ENCODE data around the gene TOP3A. TPM values are rescaled to one million over a fixed set of nuclear protein-coding genes. Genes with fewer than 3 reads are reported as not detected.

The TOP3A gene
- total RNA-seq, 2 donors from 2014 or later = 60.4 to 67.4 TPM

DNA sequence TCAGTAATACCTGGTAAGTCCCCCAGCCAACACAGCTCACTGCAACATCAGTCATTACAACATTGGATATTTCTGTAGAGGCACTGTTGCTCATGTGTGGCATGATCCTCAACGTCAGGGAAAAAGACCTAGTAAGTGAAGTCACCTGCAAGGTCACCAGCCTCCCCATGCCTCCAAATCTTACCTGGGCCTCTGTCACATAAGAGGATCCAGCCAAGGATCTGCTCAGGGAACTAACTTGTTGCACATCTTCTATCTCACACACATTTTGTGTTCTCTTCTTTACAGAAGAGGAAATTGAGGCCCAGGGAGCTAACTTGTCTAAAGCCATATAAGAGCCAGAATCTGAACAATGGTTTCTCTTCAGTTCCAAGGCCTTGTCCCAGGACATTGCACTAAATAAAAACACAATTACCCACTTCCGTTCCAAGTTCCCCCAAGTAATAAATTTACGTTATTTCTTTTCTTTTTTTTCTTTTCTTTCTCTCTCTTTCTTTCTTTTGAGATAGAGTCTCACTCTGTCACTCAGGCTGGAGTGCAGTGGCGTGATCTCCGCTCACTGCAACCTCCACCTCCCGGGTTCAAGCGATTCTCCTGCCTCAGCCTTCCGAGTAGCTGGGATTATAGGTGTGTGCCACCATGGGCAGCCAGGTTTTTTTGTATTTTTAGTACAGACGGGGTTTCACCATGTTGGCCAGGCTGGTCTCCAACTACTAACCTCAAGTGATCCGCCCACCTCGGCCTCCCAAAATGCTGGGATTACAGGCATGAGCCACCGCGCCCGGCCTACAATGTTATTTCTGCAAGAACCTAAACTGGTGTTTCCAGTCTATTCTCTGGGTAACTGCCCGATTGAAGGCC is 47.3 kb upstream of the TOP3A start:
- peaks cover 11% of the 10 kb centered on the region for H3K36me3 ChIP-seq (ENCODE audit: control insufficient read depth, insufficient read depth, low read length)
- Mint-ChIP-seq H3K27ac (peak overlapping the region; percentile 89), H3K4me1 (peaks cover 11% of the 10 kb centered on the region), H3K27me3 (ENCODE audit: insufficient read depth) (no peaks in the 10 kb centered on the region), H3K4me3 (peak overlapping the region; percentile 81), H3K36me3 (ENCODE audit: low read depth) (peaks cover 18% of the 10 kb centered on the region), H3K9me3 (no peaks in the 10 kb centered on the region)
- no peaks in the 10 kb centered on the region for H3K4me1 ChIP-seq (ENCODE audit: control insufficient read depth, insufficient read depth, low read length)
- no peaks in the 10 kb centered on the region for H3K9me3 ChIP-seq (ENCODE audit: control insufficient read depth, low read length)
- no peaks in the 10 kb centered on the region for H3K27me3 ChIP-seq (ENCODE audit: control insufficient read depth, insufficient read depth, low read length, poor library complexity, severe bottlenecking)
- H3K9ac ChIP-seq (ENCODE audit: extremely low read depth, low read length, poor library complexity, severe bottlenecking) = peak overlapping the region; percentile 66
- 63 to 70% methylated on average over 9 to 15 of the region's 15 CpGs for WGBS, 2 experiments (ENCODE audit: insufficient coverage in 1 of 2, insufficient read length in 1 of 2)
- no peak for DNase-seq
- no peak overlapping the region for H3K27ac ChIP-seq (ENCODE audit: low read depth, low read length)
- H3K4me3 ChIP-seq (ENCODE audit: low read length) = peak overlapping the region; percentile 91
- TF ChIP-seq, protein P1, sequence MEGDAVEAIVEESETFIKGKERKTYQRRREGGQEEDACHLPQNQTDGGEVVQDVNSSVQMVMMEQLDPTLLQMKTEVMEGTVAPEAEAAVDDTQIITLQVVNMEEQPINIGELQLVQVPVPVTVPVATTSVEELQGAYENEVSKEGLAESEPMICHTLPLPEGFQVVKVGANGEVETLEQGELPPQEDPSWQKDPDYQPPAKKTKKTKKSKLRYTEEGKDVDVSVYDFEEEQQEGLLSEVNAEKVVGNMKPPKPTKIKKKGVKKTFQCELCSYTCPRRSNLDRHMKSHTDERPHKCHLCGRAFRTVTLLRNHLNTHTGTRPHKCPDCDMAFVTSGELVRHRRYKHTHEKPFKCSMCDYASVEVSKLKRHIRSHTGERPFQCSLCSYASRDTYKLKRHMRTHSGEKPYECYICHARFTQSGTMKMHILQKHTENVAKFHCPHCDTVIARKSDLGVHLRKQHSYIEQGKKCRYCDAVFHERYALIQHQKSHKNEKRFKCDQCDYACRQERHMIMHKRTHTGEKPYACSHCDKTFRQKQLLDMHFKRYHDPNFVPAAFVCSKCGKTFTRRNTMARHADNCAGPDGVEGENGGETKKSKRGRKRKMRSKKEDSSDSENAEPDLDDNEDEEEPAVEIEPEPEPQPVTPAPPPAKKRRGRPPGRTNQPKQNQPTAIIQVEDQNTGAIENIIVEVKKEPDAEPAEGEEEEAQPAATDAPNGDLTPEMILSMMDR (conservative IDR thresholded peaks at IDR 0.05) = no peak

DNA sequence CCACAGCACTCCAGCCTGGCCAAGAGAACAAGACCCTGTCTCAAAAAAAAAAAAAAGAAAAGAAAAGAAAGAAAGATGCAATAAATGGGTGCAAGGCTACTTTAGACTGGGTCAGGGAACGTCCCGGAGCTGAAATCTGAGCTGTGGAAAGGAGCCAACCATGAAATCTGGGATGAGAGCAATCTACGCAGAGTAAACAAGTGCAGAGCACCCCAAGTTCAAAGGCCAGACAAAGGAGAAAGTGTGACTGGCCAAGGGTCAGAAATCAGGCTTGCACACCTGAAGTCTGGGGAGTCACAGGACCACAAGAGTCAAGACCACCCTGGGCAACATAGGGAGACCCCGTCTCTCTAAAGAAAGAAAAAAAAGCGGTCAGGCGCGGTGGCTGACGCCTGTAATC is 45.7 kb upstream of the TOP3A start:
- Mint-ChIP-seq H3K9me3 (no peaks in the 10 kb centered on the region), H3K4me1 (peaks cover 11% of the 10 kb centered on the region), H3K27ac (peak overlapping the region; percentile 80), H3K4me3 (no peak overlapping the region), H3K36me3 (ENCODE audit: low read depth) (peaks cover 26% of the 10 kb centered on the region), H3K27me3 (ENCODE audit: insufficient read depth) (no peaks in the 10 kb centered on the region)
- H3K4me3 ChIP-seq (ENCODE audit: low read length) = no peak overlapping the region
- WGBS, 2 experiments (ENCODE audit: insufficient coverage in 1 of 2, insufficient read length in 1 of 2) = 67 to 81% methylated on average over 3 to 8 of the region's 8 CpGs
- H3K4me1 ChIP-seq (ENCODE audit: control insufficient read depth, insufficient read depth, low read length) = no peaks in the 10 kb centered on the region
- TF ChIP-seq, protein P1 (conservative IDR thresholded peaks at IDR 0.05) = no peak
- H3K36me3 ChIP-seq (ENCODE audit: control insufficient read depth, insufficient read depth, low read length) = peaks cover 21% of the 10 kb centered on the region
- H3K27ac ChIP-seq (ENCODE audit: low read depth, low read length) = no peak overlapping the region
- no peaks in the 10 kb centered on the region for H3K27me3 ChIP-seq (ENCODE audit: control insufficient read depth, insufficient read depth, low read length, poor library complexity, severe bottlenecking)
- no peaks in the 10 kb centered on the region for H3K9me3 ChIP-seq (ENCODE audit: control insufficient read depth, low read length)
- DNase-seq = no peak
- H3K9ac ChIP-seq (ENCODE audit: extremely low read depth, low read length, poor library complexity, severe bottlenecking) = no peak overlapping the region

DNA sequence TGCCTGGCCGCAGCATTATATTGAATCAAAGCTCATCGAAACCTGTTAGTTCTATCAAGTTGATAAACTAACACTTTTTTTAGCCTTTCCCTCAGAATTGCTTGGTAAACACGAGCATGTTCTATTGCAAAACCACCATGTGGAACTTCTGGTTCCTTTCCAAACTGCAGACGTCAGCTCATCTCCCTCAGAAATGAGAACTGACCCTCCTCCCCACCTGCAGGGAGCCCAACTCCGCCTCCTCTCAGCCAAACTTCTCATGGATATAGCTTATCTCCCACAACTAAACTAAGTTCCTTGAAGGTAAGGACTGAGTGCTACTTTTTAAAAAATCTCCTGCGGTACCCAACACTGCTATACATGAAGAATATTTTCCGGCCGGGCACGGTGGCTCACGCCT is 41.8 kb upstream of the TOP3A start:
- Mint-ChIP-seq H3K27me3 (ENCODE audit: insufficient read depth) (no peaks in the 10 kb centered on the region), H3K4me3 (no peak overlapping the region), H3K4me1 (no peaks in the 10 kb centered on the region), H3K9me3 (no peaks in the 10 kb centered on the region), H3K27ac (no peak overlapping the region), H3K36me3 (ENCODE audit: low read depth) (peaks cover 56% of the 10 kb centered on the region)
- Histone ChIP-seq H3K4me1 (ENCODE audit: control insufficient read depth, insufficient read depth, low read length) (no peaks in the 10 kb centered on the region), H3K27me3 (ENCODE audit: control insufficient read depth, insufficient read depth, low read length, poor library complexity, severe bottlenecking) (no peaks in the 10 kb centered on the region), H3K9me3 (ENCODE audit: control insufficient read depth, low read length) (no peaks in the 10 kb centered on the region), H3K4me3 (ENCODE audit: low read length) (no peak overlapping the region), H3K27ac (ENCODE audit: low read depth, low read length) (no peak overlapping the region), H3K36me3 (ENCODE audit: control insufficient read depth, insufficient read depth, low read length) (peaks cover 45% of the 10 kb centered on the region), H3K9ac (ENCODE audit: extremely low read depth, low read length, poor library complexity, severe bottlenecking) (no peak overlapping the region)
- WGBS, 2 experiments (ENCODE audit: insufficient coverage in 1 of 2, insufficient read length in 1 of 2) = 95 to 96% methylated on average over 8 to 10 of the region's 10 CpGs
- DNase-seq = no peak
- TF ChIP-seq, protein P1 (conservative IDR thresholded peaks at IDR 0.05) = no peak

Measured in endodermal cell (in vitro differentiated cells).